RCC 7860 (cell line): ENCODE measurements around the gene MRAS.
"Not testable (repeated sequence)": the region's sequence is repeated elsewhere in the genome, so short reads cannot be mapped to it uniquely, and the experiment has no call there.

Experiments used
- DNase-seq: peaks from one replicate; pipeline ENCODE4 v3.0.0-alpha.2; 2015; ENCODE audit warnings: low spot score
- FAIRE-seq: peaks from 2 replicates; lab custom pipeline; 2012; peaks lifted over from hg19 to GRCh38; lab: Jason Lieb, UNC

The MRAS gene

DNA sequence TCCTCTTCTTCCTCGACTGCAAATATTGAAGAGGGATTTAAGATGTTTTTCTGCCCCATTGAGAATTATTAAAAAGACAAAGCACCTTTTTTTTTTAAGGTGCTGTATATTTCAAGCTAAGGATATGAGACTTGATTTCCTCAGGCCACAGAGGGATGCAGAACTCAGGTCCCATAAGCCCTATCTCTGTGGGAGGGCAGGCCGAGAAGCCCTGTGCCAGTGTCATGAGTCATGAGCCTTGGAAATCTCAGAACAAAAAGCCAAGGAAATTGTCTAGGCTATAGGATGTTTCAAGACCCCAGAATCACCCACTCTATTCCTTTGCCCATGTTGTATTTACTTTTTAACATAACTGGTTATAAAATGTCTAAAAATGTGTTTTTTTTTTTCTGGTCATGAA is 93.4 kb downstream of the MRAS start:
- peak; percentile 24 for DNase-seq

DNA sequence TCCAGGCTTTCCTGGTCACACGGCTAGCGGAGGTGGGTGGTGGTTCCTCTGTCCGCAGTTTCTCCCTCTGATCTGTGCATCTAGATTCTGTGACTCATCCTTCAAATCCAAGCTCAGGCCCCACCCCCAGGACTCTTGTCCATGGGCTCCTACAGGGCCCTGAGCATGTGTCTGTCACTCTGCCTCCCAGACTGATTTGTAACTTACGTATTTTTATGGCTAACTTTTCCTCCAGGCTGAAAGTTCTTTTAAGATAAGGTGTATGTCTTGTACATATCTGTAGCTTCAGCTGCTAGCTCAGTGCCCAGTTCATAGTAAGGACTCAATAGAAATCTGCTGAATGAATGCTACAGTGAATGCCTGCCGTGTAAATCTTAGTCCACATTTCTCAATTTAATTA is 94.1 kb downstream of the MRAS start:
- DNase-seq = peak; percentile 73
- FAIRE-seq = peak; percentile 89

More for the DNA sequence above, 93.4 kb downstream of the MRAS start:
- no peak for FAIRE-seq

DNA sequence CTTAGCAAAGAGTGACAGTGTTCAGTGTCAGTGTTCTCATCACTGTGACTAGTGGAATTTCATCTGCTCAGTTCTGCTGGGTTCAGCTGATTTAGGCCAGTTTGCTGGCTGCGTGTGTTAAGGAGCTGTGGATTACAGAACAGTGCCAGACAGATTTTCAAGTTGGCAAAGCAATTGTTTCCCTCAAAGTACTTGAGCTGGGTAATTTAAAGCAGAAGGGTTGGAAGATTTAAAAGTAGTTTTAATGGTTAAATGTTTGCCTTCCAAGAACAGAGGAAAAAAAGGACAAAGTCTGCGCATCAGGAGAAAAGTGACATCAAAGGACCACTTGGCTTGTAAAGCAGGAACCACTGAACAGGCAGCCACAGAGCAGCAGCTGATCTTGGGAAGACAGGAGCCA is 94.7 kb downstream of the MRAS start:
- DNase-seq (no peak), FAIRE-seq (no peak)

DNA sequence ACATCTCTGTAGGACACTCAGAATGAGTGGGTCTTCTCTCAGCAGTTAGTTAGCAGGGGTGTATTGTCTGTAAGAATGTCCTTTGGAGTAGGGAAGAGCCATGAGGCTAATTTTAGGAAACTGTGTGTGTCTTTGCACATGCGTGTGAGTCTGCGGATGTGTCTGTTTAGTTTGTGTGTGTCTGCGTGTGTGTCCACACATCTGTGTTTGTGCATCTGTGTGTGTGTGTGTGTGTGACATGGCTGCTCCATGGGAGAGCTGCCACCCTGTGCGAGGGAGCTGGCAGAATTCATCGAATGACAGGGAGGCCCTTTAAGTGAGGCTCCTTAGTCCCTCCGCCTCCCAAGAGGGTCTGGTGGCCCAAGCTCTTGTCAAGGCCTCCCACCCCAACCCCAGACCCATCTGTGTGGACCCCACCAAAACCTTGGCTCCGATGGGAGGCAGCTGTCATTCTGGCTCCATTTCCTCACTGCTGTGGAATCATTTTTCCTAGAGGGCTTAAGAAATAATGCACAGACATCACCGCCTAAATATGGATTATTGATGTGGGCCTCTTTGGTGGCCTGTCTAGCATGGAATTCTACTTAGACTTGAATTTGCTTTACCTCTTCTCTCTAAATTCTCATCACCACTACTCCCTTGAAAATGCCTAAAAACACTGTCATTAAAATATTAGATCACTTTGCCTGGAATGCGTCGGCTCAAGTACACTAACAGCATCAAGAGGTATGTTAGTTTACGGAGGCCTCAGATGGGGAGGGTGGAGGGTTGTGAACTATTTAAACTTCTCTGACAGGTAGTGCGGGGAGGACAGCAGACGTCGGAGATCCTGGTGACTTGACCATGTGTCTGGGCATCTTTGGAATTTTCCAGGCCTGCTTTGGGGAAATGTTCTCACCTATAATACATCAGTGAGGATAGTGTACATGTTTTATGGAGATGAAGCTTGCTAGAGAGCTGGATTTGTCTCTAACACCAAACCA is 95.4 kb downstream of the MRAS start:
- FAIRE-seq = no peak

DNA sequence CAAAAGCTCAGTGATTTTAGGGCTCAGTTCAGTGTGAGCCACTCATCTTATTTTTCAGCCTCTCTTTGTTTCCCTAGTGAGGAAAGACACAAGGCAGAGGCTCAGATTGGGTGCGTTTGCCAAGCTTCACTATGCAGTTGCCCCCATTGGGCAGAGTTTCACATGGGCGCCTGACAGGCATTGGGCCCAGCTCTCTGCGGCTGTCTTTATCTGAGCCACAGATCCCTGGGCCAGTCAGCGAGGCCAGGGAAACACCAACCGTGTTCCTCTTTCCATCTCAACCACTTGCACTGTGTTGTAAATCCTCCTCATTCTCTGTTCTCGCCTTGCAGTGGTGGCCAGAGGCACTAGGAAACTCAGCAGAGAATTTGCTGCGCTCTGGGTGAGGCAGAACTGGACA is 96.9 kb downstream of the MRAS start:
- FAIRE-seq = no peak
- DNase-seq = no peak

More for the DNA sequence above, 95.4 kb downstream of the MRAS start:
- DNase-seq = no peak

DNA sequence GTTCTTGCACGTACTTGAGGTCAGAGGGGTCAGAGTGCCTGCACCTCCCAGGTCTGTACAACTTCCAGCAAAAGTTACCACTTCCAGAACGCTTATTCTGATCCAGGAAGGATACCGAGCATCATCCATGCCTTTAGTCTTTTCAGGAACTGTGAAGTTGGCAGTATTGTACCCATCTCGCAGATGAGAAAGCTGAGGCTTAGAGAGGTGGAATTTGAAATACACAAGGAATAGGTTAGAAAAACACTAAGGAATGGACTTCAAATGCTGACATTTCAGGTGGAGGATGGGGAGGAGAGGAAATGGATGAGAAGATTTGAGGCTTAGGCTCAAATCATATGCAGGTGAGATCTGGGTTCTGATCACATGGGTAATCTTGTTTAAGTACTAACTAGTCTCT is 97.3 kb downstream of the MRAS start:
- DNase-seq (no peak), FAIRE-seq (no peak)

DNA sequence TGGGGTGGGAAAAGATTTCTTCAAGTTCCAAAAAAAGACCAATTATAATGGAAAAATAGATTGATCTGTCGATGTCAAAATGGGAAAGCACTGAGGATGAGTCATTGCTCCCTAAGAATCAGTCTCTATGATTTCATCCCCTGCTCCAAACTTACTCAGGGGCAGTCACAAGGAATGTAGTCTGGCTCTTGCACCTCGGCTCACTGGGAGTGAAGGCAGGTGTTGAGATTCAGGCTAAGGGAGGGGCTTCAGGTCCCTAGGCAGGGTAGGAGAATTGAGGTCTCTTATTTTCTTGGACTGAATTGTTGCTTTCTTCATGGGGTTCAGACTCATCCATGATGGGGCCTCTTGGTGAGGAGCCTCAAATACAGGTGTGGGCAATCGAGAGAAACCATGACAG is 100.3 kb downstream of the MRAS start:
- DNase-seq (no peak), FAIRE-seq (no peak)

DNA sequence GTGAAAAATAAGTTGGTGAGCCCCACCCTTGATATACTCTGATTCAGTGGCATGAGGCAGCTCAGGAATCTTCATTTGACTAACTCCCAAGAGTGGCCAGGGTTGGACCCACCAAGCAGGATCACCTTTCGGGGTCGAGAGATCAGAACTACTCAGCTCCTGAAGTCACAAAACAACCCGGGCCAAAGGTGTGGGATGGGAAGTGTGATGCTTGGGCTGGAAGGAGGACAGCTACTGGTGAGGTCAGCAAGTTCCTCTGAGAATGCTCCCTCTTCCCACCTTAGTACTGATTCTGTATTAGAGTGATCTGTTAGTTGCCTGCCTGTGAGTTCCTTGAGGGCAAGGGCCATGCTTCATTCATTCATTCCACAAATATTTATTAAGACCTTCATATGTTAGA is 101.1 kb downstream of the MRAS start:
- FAIRE-seq (no peak), DNase-seq (no peak)

DNA sequence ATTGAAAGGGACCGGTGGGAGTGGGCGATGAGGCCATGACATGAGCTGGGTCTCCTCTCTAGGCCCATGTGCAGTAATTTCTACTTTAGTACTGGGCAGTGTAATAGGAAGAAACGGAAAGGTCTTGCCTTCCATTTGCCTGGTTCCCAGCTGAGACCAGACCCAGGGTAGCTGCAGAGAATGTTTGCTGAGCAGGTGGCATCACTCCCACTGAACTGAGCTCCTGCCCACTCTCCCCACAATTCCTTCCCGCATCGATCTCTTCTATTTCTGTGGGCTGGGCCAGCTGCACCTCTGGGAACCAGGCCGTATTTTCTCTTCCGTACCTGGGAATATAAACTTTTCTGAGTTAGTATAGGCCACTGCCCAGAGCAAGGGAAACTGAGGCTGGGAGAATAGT is 101.8 kb downstream of the MRAS start:
- DNase-seq (no peak), FAIRE-seq (no peak)

DNA sequence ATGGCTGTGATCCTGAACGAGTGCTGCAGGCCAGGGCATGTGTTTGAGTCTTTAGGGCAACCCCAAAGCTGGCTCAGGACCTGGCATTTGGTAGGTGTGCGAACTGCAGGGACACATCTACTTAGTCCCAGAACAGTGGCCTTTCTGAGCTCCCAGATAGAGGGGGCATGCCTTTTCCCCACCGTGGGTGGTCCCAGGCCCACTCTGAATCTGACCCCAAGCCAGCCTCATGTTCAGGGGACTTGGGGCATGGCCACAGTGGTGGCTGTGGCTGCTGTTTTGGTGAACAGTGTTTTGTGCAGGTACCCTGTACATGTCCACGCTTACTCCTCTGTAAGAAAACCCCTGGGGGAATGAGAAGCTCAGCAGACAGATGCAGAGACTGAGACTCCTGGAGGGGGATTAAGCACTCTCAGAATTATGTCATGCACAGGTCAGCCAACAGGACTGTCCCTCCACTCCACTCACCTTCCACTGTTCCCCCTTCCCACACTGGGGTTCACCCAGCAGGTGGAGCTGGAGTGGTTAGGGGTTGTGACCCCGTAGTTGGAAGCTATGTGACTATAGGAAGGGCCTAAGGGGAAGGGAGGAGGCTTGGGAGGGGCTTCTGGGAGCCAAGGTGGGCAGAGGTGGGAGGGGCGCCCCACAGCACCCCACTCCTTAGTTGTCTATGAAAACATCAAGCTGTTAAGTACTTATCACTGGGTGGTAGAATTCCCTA is 102.5 kb downstream of the MRAS start:
- FAIRE-seq = no peak

DNA sequence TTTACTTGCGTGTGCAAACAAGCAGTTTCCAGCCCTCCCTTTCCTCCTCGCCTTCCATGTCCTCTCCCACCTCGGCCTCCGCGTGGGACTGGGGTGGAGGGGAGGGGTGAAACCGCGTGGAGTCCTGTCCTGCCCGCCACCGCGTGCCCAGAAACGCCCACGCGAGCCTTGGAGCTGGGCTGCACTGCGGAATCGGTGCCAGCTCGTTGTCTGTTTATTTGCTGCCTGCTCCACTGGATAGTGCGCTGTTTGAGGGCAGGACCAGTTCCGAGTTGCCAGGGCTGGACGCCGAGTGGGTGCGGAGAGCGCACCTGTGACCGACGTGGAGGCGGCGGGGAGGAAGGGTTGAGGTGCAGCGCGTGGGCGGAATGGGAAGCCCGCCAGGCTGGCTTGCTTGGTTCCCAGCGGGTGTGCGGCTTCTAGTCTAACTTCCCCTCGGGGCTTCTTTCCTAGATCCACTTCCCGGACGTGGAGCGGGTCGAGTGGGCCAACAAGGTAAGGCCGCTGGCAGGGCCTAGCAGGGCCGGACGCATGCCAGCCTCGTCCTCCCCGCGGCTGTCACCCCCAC is 103.3 kb downstream of the MRAS start:
- FAIRE-seq = no peak

More for the DNA sequence above, 102.5 kb downstream of the MRAS start:
- no peak for DNase-seq

DNA sequence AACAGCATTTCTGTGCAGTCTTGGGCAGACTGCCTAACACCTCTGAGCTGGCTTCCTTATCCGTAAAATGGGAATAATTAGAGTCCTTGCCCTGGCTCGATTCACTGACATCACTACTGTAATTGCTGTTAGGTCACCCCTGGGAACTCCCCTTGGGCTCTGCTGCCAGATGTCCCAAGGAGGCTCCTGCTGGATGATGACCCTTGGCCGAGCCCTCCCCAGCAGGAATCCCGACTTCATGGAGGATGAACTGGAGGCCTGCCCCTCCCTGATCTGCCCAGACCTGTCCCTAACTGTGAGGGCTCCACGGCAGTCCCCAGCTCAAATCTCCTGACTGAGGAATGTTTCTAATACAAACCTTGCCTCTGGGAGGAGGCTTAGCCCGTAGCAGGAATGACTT is 104.1 kb downstream of the MRAS start:
- DNase-seq = no peak
- no peak for FAIRE-seq

More for the DNA sequence above, 103.3 kb downstream of the MRAS start:
- DNase-seq = no peak

DNA sequence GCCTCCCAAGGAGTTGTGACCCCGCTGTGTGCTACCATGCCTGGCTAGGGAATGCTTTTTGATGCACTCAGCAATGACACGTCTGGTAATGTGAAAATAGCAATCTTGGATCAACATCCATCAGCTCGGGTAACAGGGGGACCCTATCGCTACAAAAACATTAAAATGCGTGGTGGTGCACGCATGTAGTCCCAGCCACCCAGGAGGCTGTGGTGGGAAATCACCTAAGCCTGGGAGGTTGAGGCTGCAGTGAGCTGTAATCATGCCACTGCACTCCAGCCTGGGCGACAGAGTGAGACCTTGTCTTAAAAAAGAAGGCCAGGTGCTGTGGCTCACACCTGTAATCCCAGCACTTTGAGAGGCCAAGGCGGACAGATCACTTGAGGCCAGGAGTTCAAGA is 105.6 kb downstream of the MRAS start:
- DNase-seq, FAIRE-seq: not testable (repeated sequence)
